Measurements from ENCODE around the gene PARK7.

GRCh38 chr1:8004113-8004802, 42.7 kb downstream of the PARK7 start:
- TF ChIP-seq CTCF (IDR thresholded peaks at IDR 0.05; ENCODE audit: low read length), result no peak
- TF ChIP-seq EZH2 (IDR thresholded peaks at IDR 0.05; ENCODE audit: borderline replicate concordance, low read length), result no peak
